ENCODE measurements around the gene FN3KRP.

DNA sequence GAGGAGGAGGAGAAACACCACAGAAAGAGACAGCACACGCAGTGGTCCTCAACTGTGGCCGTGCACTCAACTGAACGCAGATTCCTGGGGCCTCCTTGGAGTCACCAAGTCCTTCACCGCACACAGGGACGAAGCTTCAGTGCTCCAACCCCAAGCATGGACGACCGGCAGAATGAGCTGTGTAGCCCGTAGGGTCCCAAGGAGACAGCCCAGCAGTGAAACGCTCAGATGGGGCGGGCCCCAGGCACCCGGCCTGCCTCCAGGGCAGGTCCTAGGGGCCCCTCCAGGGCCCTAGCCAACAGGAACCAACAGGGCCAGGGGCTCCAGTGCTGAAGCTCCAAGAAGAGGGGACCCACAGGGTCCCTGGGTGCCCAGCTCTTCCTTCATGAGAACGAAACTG lies 31.2 kb upstream of the FN3KRP start:
- TF ChIP-seq, protein P1, sequence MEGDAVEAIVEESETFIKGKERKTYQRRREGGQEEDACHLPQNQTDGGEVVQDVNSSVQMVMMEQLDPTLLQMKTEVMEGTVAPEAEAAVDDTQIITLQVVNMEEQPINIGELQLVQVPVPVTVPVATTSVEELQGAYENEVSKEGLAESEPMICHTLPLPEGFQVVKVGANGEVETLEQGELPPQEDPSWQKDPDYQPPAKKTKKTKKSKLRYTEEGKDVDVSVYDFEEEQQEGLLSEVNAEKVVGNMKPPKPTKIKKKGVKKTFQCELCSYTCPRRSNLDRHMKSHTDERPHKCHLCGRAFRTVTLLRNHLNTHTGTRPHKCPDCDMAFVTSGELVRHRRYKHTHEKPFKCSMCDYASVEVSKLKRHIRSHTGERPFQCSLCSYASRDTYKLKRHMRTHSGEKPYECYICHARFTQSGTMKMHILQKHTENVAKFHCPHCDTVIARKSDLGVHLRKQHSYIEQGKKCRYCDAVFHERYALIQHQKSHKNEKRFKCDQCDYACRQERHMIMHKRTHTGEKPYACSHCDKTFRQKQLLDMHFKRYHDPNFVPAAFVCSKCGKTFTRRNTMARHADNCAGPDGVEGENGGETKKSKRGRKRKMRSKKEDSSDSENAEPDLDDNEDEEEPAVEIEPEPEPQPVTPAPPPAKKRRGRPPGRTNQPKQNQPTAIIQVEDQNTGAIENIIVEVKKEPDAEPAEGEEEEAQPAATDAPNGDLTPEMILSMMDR (IDR thresholded peaks at IDR 0.05): no peak
- TF ChIP-seq POLR2AphosphoS5 (IDR thresholded peaks at IDR 0.05) (no peak), EP300 (IDR thresholded peaks at IDR 0.05; ENCODE audit: low read depth) (no peak), POLR2A (IDR thresholded peaks at IDR 0.05) (no peak)

Data from transverse colon (tissue), 4 donors.